CD4-positive, alpha-beta T cell (primary cell): ENCODE data around the gene RNF114. TPM values are rescaled to one million over a fixed set of nuclear protein-coding genes. Genes with fewer than 3 reads are reported as not detected.

Source experiments
- ATAC-seq: fragments of 200-7000 bp; cut with Tn5 transposase; one replicate; pipeline ENCODE4 v1.10.0; 2022; ENCODE audit warnings: mild to moderate bottlenecking; ENCODE audit not compliant: poor library complexity
- CTCF ChIA-PET: fragments of 350-600 bp; sonication (Branson Sonifier 250); formaldehyde crosslinking; loops from one replicate; lab custom pipeline; 2021; ENCODE audit warnings: antibody characterized with exemption, inconsistent platforms; lab: Charles Lee
- POLR2A ChIA-PET: fragments of 350-600 bp; sonication (Branson Sonifier 250); formaldehyde crosslinking; loops from one replicate; lab custom pipeline; 2021; ENCODE audit warnings: antibody characterized with exemption, inconsistent platforms; lab: Charles Lee
- DNase-seq, 14 experiments: peaks; one replicate each; pipeline ENCODE4 v3.0.0-alpha.2; 2013 to 2020; ENCODE audit warnings: mixed read lengths in 2 of 14
- H3K27ac ChIP-seq, 2 donors: one replicate each; pipeline versions ENCODE4 v1.5.1 to v1.7.0; 2013; ENCODE audit warnings: low read length in 2 of 2, low read depth in 1 of 2, mild to moderate bottlenecking in 1 of 2
- H3K27me3 ChIP-seq, 2 experiments: 1 replicate in 1 of 2; 2 replicates in 1 of 2; pipeline versions ENCODE4 v1.6.1 to v1.7.0; 2013; ENCODE audit warnings: low read length in 2 of 2, control low read depth in 1 of 2, mild to moderate bottlenecking in 1 of 2, moderate library complexity in 1 of 2; ENCODE audit not compliant: insufficient read depth in 2 of 2, control insufficient read depth in 1 of 2
- H3K36me3 ChIP-seq: one replicate; pipeline ENCODE4 v1.6.1; 2013; ENCODE audit warnings: low read length, control low read depth; ENCODE audit not compliant: insufficient read depth
- H3K4me1 ChIP-seq: one replicate; pipeline ENCODE4 v1.6.1; 2013; ENCODE audit warnings: low read length, control low read depth; ENCODE audit not compliant: insufficient read depth
- H3K4me3 ChIP-seq: one replicate; pipeline ENCODE4 v1.5.1; 2013; ENCODE audit warnings: mild to moderate bottlenecking, low read length, moderate library complexity
- H3K9me3 ChIP-seq, 2 experiments: 1 replicate in 1 of 2; 2 replicates in 1 of 2; pipeline versions ENCODE4 v1.6.1 to v1.7.0; 2013; ENCODE audit warnings: low read length in 2 of 2, mild to moderate bottlenecking in 2 of 2, control low read depth in 1 of 2, moderate library complexity in 1 of 2; ENCODE audit not compliant: control insufficient read depth in 1 of 2, insufficient read depth in 1 of 2
- H3K27ac Mint-ChIP-seq: one replicate; pipeline ENCODE4 v1.8.0; 2020; ENCODE audit warnings: mixed read lengths
- H3K27me3 Mint-ChIP-seq: one replicate; pipeline ENCODE4 v1.8.0; 2021; ENCODE audit warnings: mixed read lengths
- H3K36me3 Mint-ChIP-seq: one replicate; pipeline ENCODE4 v1.8.0; 2021; ENCODE audit warnings: low read depth, mixed read lengths
- H3K4me1 Mint-ChIP-seq: one replicate; pipeline ENCODE4 v1.8.0; 2021; ENCODE audit warnings: low read depth, mixed read lengths
- H3K4me3 Mint-ChIP-seq: one replicate; pipeline ENCODE4 v1.8.0; 2020; ENCODE audit warnings: mild to moderate bottlenecking, mixed read lengths
- H3K9me3 Mint-ChIP-seq: one replicate; pipeline ENCODE4 v1.8.0; 2020; ENCODE audit warnings: mixed read lengths
- intact Hi-C, 2 experiments: fragments of 100-400 bp; cut with DNase I in 1 of 2; cut with micrococcal nuclease in 1 of 2; formaldehyde crosslinking; loops; one replicate each; pipeline versions ENCODE4 v1.15.1 to v1.9.0; 2023 to 2025; cut with DNase I, micrococcal nuclease
- total RNA-seq, 174 experiments: library from RNA in 2 of 174; stranded (reverse) in 2 of 174; gene quantifications; one replicate each; pipeline ENCODE4 v1.2.3 and lab custom pipeline; 2021 to 2026
- TF ChIP-seq, protein P1 (sequence below): fragments of 200-600 bp; IDR thresholded peaks from one replicate; pipeline ENCODE4 v1.8.0; 2022; ENCODE audit warnings: antibody characterized with exemption, mild to moderate bottlenecking

The RNF114 gene
- total RNA-seq, 2 experiments from 2014 or later: 129 to 132 TPM

DNA sequence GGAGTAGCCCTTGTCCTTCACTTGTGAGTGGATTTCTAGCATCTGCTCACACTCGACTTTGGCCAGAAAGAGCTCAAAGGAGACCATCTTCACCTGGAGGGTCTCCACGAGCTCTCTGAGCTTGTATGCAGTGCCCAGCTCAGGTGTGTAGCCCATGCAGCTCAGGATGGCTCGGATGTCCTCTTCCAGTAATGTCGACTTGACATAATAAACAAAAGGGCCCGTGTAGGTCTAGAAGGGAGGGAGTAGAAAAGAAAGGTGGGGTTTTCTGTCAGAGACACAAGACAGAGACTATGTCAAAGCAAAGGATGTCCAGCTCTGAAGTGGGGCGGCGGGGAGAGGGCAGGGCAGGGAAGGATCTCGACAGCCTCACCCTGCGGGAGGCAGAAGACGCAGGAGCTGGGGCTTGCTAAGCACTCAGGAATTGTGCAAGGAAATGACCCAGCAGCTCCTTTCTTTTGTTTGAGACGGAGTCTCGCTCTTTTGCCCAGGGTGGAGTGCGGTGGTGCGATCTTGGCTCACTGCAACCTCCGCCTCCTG, 29.5 kb upstream of the RNF114 start:
- DNase-seq: no peak
- Mint-ChIP-seq H3K4me3 (no peak overlapping the region), H3K36me3 (peaks cover 64% of the 10 kb centered on the region), H3K27me3 (no peaks in the 10 kb centered on the region), H3K9me3 (no peaks in the 10 kb centered on the region), H3K27ac (no peak overlapping the region), H3K4me1 (peaks cover 9% of the 10 kb centered on the region)
- ChIA-PET CTCF (no interaction called here), POLR2A (no interaction called here)
- no peak for ATAC-seq
- Histone ChIP-seq H3K36me3 (peaks cover 58% of the 10 kb centered on the region), H3K4me3 (no peak overlapping the region), H3K27ac (no peak overlapping the region), H3K9me3 (no peaks in the 10 kb centered on the region), H3K4me1 (no peaks in the 10 kb centered on the region), H3K27me3 (no peaks in the 10 kb centered on the region)
- TF ChIP-seq, protein P1, sequence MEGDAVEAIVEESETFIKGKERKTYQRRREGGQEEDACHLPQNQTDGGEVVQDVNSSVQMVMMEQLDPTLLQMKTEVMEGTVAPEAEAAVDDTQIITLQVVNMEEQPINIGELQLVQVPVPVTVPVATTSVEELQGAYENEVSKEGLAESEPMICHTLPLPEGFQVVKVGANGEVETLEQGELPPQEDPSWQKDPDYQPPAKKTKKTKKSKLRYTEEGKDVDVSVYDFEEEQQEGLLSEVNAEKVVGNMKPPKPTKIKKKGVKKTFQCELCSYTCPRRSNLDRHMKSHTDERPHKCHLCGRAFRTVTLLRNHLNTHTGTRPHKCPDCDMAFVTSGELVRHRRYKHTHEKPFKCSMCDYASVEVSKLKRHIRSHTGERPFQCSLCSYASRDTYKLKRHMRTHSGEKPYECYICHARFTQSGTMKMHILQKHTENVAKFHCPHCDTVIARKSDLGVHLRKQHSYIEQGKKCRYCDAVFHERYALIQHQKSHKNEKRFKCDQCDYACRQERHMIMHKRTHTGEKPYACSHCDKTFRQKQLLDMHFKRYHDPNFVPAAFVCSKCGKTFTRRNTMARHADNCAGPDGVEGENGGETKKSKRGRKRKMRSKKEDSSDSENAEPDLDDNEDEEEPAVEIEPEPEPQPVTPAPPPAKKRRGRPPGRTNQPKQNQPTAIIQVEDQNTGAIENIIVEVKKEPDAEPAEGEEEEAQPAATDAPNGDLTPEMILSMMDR: no peak
- intact Hi-C loops: no loop called here

DNA sequence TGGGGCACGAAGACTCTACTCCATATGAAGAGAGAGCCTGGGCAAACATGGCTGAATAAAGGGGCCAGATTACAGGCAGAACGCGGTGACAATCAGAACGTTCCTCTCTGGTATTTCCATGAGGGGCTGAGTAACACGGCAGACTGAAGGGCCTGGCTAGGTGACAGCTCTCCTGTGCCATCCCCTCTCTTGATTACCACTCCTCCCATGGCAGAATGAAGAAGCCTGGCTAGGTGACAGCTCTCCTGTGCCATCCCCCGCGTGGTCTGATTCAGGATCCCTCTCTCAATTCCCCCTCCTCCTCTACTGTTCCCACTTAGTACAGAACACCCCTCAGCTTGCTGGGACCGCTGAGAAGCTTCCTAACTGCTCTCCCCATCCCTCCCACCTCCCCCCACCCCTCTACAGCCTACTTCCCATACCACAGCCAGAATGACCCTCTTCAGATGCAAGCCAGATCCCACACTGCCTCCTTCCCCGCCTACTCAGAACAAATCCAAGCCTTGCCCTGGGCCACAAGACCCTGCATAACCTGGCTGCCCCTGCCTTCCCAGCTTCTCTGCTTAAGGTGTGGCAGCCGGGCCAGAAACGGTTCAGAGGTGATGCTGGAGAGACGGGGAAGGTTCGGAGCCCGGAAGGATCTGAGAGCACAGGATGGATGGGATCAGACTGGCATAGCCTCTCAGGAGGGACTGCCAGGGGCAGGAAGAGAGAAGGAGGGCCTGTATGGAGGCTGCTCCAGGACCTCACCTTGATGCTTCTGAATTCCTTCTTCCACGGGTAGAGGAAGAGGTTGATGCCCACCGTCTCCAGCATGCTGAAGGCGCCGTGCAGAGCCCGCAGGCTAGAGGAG, 28.6 kb upstream of the RNF114 start:
- Mint-ChIP-seq H3K36me3 (peaks cover 60% of the 10 kb centered on the region), H3K27me3 (no peaks in the 10 kb centered on the region), H3K9me3 (no peaks in the 10 kb centered on the region), H3K4me1 (peaks cover 12% of the 10 kb centered on the region), H3K4me3 (no peak overlapping the region), H3K27ac (no peak overlapping the region)
- Histone ChIP-seq H3K36me3 (peaks cover 58% of the 10 kb centered on the region), H3K9me3 (no peaks in the 10 kb centered on the region), H3K4me1 (no peaks in the 10 kb centered on the region), H3K27me3 (no peaks in the 10 kb centered on the region), H3K27ac (no peak overlapping the region), H3K4me3 (no peak overlapping the region)
- POLR2A ChIA-PET: no interaction called here
- ATAC-seq (no peak), DNase-seq (peak in 1 of 14 experiments; percentile 2)
- CTCF ChIA-PET: no interaction called here
- intact Hi-C loops: no loop called here
- TF ChIP-seq, protein P1: no peak

DNA sequence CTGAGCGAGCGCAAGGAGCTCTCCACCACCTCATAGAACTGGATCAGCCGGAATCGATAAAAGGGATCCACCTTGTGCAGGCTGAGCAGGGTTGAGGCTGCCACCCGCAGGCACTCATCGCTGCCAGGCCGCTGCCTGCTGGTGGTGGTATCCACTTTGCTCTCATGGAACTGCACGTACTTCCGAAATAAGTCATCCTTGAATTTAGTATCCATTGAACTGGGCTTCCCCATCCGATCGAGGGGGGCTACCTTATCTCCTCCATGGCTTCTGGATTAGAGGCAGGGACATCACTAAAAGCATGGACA, 28.0 kb upstream of the RNF114 start:
- ChIA-PET CTCF (no interaction called here), POLR2A (no interaction called here)
- TF ChIP-seq, protein P1: no peak
- Mint-ChIP-seq H3K9me3 (no peaks in the 10 kb centered on the region), H3K27me3 (no peaks in the 10 kb centered on the region), H3K36me3 (peaks cover 56% of the 10 kb centered on the region), H3K27ac (no peak overlapping the region), H3K4me1 (peaks cover 18% of the 10 kb centered on the region), H3K4me3 (no peak overlapping the region)
- Histone ChIP-seq H3K9me3 (no peaks in the 10 kb centered on the region), H3K36me3 (peaks cover 56% of the 10 kb centered on the region), H3K4me1 (peaks cover 4% of the 10 kb centered on the region), H3K4me3 (no peak overlapping the region), H3K27me3 (no peaks in the 10 kb centered on the region), H3K27ac (no peak overlapping the region)
- ATAC-seq: no peak
- DNase-seq: no peak
- intact Hi-C loops: no loop called here
